GM21717 (cell line): Measurements from ENCODE around the gene TRPM2.

Experiments used
- ATAC-seq: cut with Tn5 transposase; IDR thresholded peaks from one replicate; pipeline ENCODE4 v1.9.1; 2021; ENCODE audit warnings: mild to moderate bottlenecking, moderate library complexity; ENCODE audit not compliant: unreplicated experiment

The TRPM2 gene

GRCh38 chr21:44321846-44322450 lies 31.5 kb upstream of the TRPM2 start:
- ATAC-seq: no peak

- ATAC-seq: no peak
These were observed 30.6 kb upstream of the TRPM2 start for GRCh38 chr21:44322621-44323325.

DNA sequence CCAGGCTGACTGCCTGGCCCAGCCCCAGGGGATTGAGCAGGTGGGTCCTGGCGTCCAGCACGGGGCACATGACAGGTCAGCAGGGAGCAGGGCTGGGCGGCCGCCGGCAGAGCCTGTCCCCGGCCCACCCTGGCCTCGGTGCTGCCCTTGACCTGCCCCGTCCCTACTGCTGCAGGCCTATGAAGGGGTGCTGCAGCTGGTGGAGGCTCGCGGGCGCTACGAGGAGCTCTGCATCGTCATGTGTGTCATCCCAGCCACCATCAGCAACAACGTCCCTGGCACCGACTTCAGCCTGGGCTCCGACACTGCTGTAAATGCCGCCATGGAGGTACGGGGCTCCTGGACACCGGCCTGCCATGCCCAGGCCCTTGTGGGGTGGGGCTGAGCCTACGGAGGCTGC lies 29.8 kb upstream of the TRPM2 start:
- ATAC-seq: no peak

GRCh38 chr21:44324106-44324853 lies 29.1 kb upstream of the TRPM2 start:
- no peak for ATAC-seq

GRCh38 chr21:44324854-44325107 lies 28.6 kb upstream of the TRPM2 start:
- no peak for ATAC-seq

GRCh38 chr21:44325386-44326271 lies 27.8 kb upstream of the TRPM2 start:
- ATAC-seq: no peak

GRCh38 chr21:44326272-44326647 lies 27.2 kb upstream of the TRPM2 start:
- no peak for ATAC-seq

DNA sequence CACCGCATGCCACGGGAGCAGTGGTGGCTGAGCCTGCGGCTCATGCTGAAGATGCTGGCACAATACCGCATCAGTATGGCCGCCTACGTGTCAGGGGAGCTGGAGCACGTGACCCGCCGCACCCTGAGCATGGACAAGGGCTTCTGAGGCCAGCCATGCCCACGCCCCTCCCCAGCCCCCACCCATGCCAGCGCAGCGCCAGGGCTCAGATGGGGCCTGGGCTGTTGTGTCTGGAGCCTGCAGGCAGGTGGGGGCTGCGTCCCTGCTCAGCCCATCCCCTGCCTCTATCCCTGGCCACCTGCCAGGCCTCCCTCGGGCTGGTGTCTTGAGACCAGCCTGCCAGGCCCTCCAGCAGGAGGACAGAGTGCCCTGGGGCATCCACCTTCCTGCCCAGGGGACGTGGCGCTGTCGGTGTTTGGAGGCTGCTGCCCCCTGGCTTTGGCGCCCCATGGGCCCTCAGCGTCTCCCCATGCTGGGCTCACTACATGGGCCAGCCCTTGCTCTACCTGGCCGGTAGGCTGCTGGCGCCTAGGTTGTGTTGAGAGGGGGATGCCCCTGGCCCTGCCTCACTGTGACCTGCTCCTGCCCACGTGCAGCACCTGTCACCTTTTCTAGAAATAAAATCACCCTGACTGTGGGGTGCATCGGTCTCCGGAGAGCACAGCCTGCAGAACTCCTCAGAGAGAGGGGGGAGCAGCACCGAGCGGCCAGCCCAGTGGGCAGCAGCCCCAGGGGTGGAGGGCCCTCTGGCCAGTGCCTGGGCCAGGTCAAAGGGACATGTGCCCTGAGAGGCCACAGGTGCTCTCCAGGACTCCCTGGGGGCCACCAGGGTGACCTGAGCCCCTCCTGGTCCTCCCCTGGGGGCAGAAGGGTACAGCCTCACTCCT lies 26.5 kb upstream of the TRPM2 start:
- no peak for ATAC-seq

DNA sequence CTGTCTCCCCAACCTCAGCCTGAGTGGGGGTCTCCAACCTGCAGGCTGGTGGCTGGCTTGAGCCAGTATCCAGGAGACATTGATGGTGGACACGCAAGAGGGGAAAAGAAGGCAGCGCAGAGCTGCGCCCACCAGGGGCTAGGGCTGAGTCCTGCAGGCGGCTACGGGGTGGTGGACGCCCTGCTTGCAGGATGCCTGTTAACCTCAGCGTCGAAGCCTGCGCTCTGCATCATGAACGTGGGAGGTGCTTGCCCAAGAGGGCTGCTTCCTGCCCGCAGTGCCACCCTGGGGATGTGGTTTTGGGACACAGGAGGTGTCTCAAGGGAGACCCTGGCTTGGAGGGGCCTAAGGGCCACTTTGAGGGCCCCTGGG lies 25.8 kb upstream of the TRPM2 start:
- ATAC-seq: no peak

GRCh38 chr21:44328242-44328895 lies 25.1 kb upstream of the TRPM2 start:
- ATAC-seq: no peak

DNA sequence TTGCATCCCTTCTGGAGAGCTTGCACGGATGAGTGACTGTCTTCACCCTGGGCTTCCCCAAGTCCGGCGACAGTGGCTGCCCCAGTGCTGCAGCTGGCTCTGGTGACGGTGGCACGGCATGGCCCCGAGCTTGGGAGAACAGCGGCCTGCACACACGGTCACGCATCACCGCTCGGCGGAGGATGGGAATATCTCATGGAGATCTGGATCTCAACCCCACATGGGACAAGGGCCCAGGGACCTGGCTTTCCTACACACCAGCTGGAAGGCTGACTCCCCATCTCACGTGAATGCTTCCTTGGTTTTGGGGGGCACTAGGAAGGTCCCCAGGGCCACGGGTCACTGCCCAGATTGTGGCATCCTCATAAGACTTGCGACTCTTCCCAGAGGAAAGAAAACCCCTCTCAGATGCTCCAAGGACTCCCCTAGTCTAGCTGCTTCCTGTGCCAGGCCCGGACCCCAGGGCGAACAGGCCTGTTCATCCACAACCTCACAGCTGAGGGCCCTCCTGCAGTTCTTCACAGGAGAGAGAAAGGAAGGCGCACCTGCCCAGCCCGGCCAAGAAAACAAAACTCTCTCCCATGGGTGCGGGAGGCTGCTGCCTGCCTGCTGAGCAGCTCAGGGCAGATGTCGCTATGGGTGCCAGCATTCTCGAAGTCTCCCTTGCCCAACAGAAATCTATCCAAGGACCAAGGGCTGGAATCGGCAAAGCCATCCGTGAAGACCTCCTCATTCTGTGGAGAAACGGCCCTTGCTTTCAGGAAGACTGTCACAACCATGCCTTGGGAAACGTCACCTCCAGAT lies 24.1 kb upstream of the TRPM2 start:
- ATAC-seq: no peak

GRCh38 chr21:44329971-44330681 lies 23.3 kb upstream of the TRPM2 start:
- ATAC-seq: no peak

DNA sequence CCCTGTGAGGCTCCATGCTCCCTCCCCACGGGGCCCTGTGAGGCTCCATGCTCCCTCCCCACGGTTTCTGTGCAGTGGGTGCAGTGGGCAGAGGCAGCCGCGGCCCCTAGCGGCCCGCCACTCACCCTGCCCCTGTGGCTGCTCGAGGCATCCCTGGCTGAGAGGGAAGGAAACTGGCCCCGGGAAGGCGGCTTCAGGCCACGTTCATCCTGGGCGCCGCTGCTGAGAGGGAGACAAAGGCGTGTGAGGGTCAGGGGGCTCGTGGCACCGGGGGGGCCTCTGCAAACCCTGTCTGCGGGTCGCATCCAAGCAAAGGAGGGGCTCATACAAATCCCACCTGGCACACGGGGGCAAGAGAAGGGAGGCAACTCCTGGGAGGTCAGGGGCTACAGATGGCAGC lies 22.7 kb upstream of the TRPM2 start:
- no peak for ATAC-seq

DNA sequence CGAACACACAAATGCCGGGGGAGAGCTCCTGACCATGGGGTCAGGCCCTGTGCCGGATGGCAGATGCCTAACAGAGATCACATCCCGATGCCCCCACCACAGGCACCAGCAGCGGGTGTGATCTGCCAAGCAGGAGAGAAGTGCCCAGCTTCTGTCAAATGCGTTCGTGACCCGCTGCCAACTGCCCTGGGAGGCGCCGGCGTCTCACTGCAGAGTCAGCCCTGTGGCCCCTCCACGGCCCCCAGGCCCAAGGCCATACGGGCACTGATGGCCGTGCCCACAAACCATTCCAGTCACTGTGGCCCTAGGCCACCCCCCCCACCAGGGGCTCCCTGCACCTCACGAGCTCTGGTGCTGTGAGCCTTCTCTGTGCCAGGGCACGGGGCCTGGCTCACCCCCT lies 22.2 kb upstream of the TRPM2 start:
- ATAC-seq: no peak

DNA sequence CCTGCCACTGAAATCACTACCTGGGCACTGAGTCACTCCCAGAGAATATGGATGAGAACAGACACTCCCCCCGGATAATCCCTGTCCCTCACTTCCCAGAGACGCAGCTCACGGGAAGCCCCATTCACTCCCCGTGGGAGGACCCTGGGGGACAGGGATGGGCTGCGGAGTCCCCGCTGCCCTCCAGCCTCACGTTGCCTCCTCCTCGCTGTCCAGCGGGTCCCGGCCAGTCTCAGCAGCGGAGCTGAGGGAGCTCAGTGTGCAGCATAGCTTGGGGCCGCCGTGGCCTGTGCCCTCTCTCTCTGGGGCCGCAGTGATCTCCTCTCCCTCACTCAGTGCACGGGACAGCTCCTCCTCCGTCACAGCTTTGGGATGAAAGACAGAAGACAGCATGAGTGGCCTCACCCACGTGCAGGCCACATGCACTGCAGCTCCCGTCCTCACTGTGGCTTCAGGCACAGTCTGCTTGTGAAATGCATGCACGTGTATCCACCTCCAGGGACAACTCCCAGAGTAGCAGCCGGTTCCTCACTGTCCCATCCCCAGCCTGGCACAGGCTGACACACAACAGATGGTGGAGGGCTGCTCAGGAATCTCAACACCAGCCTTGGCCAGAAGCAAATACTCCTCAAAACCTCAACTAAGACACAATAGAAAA lies 21.6 kb upstream of the TRPM2 start:
- no peak for ATAC-seq

DNA sequence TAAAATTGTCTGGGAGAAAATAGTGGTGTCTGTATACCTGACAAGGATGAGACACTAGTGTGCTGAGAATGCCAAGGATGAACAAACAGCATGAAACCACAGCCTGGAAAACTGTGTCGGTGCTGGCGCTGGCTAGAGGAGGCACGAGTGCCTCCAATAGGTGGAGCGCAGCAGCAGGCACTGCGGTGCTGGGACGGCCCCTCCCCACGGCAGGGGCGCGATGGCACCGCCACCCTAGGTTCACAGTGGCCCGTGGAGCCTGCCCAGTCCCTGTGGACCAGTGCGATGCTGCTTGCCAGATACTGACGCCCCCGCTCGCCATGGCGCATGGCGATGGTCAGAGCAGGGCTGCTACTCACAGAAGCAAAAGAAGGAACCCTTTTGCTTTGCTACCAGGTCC lies 21.0 kb upstream of the TRPM2 start:
- ATAC-seq: no peak

DNA sequence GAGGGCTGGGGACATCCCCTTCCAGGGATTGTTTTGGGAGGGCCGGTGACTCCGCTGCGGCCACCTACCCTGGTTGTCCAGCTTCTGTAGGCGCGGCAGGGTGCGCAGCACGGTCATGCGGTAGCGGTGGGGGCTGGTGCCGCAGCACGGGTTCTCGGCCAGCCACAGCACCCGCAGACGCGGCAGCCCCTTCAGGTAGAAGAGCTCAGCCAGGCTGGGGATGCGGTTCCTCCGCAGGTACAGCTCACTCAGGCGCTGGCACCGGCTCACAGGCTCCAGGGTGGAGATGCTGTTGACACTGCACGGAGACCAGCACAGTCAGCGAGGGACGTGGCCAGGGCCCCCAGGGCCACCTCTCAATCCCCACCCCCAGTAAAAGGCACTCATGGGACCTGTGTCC lies 20.5 kb upstream of the TRPM2 start:
- no peak for ATAC-seq
